ENCODE data around the gene ZNF385A. TPM values are rescaled to one million over a fixed set of nuclear protein-coding genes. Genes with fewer than 3 reads are reported as not detected.
A peak's percentile ranks its signal among the peaks of the same experiment; 100 is the strongest.

The ZNF385A gene
- total and polyA plus RNA-seq, 9 of the 15 experiments (the other 6 are each of a cell fraction or from before 2014, with no cell fraction given) = 1.0 to 111 (median 7.7) TPM

DNA sequence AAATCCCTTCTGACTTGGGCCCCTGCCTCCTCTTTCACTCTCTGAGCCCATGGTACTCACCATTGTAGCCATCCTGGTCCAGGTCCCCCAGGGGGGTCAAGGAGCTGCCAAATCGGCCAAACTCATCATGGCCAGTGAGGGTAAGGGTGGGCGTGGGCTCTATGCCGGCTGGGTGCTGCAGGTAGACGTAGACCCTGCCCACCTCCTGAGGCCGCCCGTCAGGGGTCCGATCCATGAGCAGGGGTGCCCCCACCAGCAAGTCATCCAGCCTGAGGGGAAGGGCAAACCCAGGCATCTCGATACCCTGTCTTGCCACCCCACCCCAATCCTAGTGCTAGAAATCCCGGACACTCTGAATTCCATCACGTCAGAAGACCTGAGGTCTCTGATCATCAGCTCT, 20.6 kb upstream of the ZNF385A start (continued):
- TF ChIP-seq, protein P1, sequence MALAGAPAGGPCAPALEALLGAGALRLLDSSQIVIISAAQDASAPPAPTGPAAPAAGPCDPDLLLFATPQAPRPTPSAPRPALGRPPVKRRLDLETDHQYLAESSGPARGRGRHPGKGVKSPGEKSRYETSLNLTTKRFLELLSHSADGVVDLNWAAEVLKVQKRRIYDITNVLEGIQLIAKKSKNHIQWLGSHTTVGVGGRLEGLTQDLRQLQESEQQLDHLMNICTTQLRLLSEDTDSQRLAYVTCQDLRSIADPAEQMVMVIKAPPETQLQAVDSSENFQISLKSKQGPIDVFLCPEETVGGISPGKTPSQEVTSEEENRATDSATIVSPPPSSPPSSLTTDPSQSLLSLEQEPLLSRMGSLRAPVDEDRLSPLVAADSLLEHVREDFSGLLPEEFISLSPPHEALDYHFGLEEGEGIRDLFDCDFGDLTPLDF (CRISPR knock-in tag; IDR thresholded peaks at IDR 0.05) = no peak

DNA sequence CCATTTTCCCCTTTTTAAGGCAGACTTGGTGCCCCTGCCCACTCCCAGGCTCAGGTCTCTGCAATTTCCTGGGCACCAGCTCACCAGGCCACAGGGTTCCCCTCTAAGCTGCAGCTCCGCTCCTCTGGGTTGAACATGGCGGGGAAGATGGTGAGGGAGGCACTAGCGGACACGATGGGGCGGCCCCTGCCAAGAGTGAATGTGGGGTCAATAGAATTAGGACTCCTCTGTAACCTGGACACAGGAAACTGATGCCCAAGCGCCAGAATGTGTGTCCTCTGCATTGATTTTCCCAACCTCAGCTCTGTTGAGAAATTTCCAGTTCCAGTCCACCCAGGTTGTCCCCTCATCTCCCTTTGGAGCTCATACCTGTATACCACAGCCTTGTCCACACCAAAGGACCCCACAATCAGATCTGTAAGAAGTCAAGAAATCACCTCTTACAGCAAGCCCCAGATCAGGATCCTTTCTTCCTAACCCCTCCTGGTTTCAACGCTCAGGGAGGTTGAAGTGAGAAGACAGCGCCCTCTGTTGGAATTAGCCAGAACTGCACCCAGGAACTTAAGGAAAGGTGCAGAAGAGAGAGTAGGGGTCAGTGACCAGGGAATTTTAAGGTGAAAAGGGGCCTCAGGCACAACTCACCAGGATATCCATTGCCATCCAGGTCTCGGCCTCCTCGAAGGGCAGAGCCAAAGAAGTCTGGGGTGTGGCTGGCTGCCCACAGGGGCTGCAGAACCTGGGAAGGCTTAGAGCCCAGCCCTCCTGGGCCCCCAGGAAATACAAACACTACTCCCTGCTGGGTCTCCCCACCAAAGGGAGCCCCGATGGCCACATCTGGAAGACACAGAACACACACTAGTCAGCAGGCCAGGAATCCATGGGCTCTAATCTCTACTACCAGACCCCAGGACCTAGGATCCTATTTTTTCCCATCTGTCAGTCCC, 19.8 kb upstream of the ZNF385A start:
- in situ Hi-C loops (cut with MboI) = no loop called here
- no TSS peak for BruUV-seq (replicated peaks)
- H3K4me3 ChIP-seq = no peak overlapping the region
- H3K9me3 ChIP-seq (replicated peaks; ENCODE audit: control insufficient read depth, insufficient read depth, low read depth, low read length) = no peaks in the 10 kb centered on the region
- peak; percentile 96 for FAIRE-seq
- no peaks in the 10 kb centered on the region for H3K79me2 ChIP-seq (ENCODE audit: control insufficient read depth, insufficient read depth, low read length)
- intact Hi-C loops (cut with micrococcal nuclease) = no loop called here
- no peak overlapping the region for H3K4me2 ChIP-seq (ENCODE audit: insufficient read depth, low read length)
- H3K27me3 ChIP-seq (ENCODE audit: control insufficient read depth in 2 of 2, insufficient read depth in 2 of 2, low read length in 2 of 2) = no peaks in the 10 kb centered on the region
- H3K36me3 ChIP-seq (ENCODE audit: control insufficient read depth, insufficient read depth, low read length) = peaks cover 99% of the 10 kb centered on the region
- POLR2A ChIA-PET = interaction anchor here (0.6 to 0.8 kb wide), 2 partner anchors 8 to 363 kb away, joined by 3 read pairs; no protein-coding TSS in a partner anchor
- H3K9ac ChIP-seq (ENCODE audit: insufficient read depth in 1 of 2, low read depth in 2 of 2, low read length in 2 of 2) = 0 out of 4 replicates have a peak overlapping the region, but pooled peaks of 1 of the 2 experiments have one; percentile 6
- peaks cover 0 to 3% of the 10 kb centered on the region in 2 experiments; a peak in 2 of 5 replicates for H3K4me1 ChIP-seq (replicated peaks in 1 of 2; ENCODE audit: control insufficient read depth in 2 of 2, insufficient read depth in 2 of 2, low read length in 2 of 2)
- no peak overlapping the region for H3K27ac ChIP-seq (ENCODE audit: extremely low read depth, low read depth, low read length)
- ATAC-seq = peak; percentile 78
- no peak overlapping the region for H2AFZ ChIP-seq (ENCODE audit: low read depth, low read length)
- CTCF ChIA-PET (ENCODE audit: low intra/inter-chr PET ratio) = interaction anchor here (2.3 kb wide), 1 partner anchor 34 kb away, joined by 10 read pairs; no protein-coding TSS in a partner anchor
- WGBS (ENCODE audit: insufficient coverage, low coverage, missing lambda C conversion rate) = 52% methylated on average over 11 of the region's 11 CpGs
- peaks cover 5% of the 10 kb centered on the region for H3K9me1 ChIP-seq (ENCODE audit: control insufficient read depth, insufficient read depth, low read length)
- peak; percentile 67 to 79 (median 68) for DNase-seq (ENCODE audit: extremely low read depth in 1 of 4, low spot score in 3 of 4)
- peaks cover 5% of the 10 kb centered on the region for H4K20me1 ChIP-seq (replicated peaks; ENCODE audit: control insufficient read depth, insufficient read depth, low read length)
- no peak for TF ChIP-seq OTX1 (CRISPR knock-in tag; IDR thresholded peaks at IDR 0.05)
- TF ChIP-seq, protein P2, sequence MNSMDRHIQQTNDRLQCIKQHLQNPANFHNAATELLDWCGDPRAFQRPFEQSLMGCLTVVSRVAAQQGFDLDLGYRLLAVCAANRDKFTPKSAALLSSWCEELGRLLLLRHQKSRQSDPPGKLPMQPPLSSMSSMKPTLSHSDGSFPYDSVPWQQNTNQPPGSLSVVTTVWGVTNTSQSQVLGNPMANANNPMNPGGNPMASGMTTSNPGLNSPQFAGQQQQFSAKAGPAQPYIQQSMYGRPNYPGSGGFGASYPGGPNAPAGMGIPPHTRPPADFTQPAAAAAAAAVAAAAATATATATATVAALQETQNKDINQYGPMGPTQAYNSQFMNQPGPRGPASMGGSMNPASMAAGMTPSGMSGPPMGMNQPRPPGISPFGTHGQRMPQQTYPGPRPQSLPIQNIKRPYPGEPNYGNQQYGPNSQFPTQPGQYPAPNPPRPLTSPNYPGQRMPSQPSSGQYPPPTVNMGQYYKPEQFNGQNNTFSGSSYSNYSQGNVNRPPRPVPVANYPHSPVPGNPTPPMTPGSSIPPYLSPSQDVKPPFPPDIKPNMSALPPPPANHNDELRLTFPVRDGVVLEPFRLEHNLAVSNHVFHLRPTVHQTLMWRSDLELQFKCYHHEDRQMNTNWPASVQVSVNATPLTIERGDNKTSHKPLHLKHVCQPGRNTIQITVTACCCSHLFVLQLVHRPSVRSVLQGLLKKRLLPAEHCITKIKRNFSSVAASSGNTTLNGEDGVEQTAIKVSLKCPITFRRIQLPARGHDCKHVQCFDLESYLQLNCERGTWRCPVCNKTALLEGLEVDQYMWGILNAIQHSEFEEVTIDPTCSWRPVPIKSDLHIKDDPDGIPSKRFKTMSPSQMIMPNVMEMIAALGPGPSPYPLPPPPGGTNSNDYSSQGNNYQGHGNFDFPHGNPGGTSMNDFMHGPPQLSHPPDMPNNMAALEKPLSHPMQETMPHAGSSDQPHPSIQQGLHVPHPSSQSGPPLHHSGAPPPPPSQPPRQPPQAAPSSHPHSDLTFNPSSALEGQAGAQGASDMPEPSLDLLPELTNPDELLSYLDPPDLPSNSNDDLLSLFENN (IDR thresholded peaks at IDR 0.05; ENCODE audit: low read depth in 2 of 2, low read length in 2 of 2) = no peak
- peak; percentile 27; the same call in 1 of the 2 replicates for TF ChIP-seq JUND (IDR thresholded peaks at IDR 0.05; ENCODE audit: borderline replicate concordance, low read depth, low read length)
- no peak for TF ChIP-seq JUND (tag; IDR thresholded peaks at IDR 0.05; ENCODE audit: borderline replicate concordance, low read depth, low read length)
- TF ChIP-seq CBFA2T2 (conservative IDR thresholded peaks at IDR 0.05) = no peak
- no peak for TF ChIP-seq ADNP (tag; IDR thresholded peaks at IDR 0.05)
- no peak for TF ChIP-seq RFX1 (IDR thresholded peaks at IDR 0.05)
- TF ChIP-seq SP1 (CRISPR knock-in tag; IDR thresholded peaks at IDR 0.05) = 0 out of 2 replicates have a peak, but pooled peaks have one; percentile 17
- TF ChIP-seq, protein P3, sequence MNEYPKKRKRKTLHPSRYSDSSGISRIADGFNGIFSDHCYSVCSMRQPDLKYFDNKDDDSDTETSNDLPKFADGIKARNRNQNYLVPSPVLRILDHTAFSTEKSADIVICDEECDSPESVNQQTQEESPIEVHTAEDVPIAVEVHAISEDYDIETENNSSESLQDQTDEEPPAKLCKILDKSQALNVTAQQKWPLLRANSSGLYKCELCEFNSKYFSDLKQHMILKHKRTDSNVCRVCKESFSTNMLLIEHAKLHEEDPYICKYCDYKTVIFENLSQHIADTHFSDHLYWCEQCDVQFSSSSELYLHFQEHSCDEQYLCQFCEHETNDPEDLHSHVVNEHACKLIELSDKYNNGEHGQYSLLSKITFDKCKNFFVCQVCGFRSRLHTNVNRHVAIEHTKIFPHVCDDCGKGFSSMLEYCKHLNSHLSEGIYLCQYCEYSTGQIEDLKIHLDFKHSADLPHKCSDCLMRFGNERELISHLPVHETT (CRISPR knock-in tag; conservative IDR thresholded peaks at IDR 0.05 in 1 of 2, IDR thresholded peaks at IDR 0.05 in 1 of 2) = 0 out of 4 replicates have a peak, but pooled peaks of 1 of the 2 experiments have one; percentile 11
- peak; percentile 24 to 48 for TF ChIP-seq RAD21 (CRISPR knock-in tag; conservative IDR thresholded peaks at IDR 0.05 in 1 of 2, IDR thresholded peaks at IDR 0.05 in 1 of 2)
